ENCODE data around the gene PTPRT. TPM values are rescaled to one million over a fixed set of nuclear protein-coding genes. Genes with fewer than 3 reads are reported as not detected.

The PTPRT gene
- total and polyA plus RNA-seq, 11 donors, result 0.04 to 2.5 (median 0.25) TPM; not detected in 2

DNA sequence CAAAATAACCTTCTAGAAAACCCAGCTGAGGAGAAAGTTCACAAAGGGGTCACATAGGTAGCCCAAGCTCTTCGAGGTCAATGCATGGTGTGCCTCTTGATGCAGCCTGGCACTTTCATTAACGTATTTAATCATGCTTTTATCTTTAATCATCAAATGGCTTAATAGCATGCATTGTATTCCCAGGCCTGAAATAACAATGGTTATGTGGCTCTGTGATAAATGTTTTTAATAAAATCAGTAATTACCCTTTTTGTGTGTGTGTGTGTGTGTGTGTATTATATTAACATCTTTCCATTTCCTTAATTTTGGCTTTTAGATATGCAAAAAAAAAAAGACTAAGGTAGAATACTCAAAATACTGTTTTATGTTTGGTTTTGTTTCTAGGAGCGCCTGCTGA lies 681.8 kb downstream of the PTPRT start:
- Histone ChIP-seq H3K9me3 (peaks cover 0 to 19% (median 6%) of the 10 kb centered on the region in 12 donors), H3K27ac (no peak overlapping the region), H3K4me1 (no peaks in the 10 kb centered on the region), H3K36me3 (no peaks in the 10 kb centered on the region), H3K27me3 (no peaks in the 10 kb centered on the region), H3K4me3 (no peak overlapping the region)
- ATAC-seq (no peak), DNase-seq (no peak)
- TF ChIP-seq CTCF (IDR thresholded peaks at IDR 0.05), result no peak
- TF ChIP-seq POLR2A (IDR thresholded peaks at IDR 0.05), result no peak
- WGBS, 4 donors, result 66 to 78% (median 71%) methylated on average over 3 of the region's 3 CpGs
- intact Hi-C loops (cut with DNase I), result no loop called here

- Histone ChIP-seq H3K27ac (no peak overlapping the region), H3K27me3 (no peaks in the 10 kb centered on the region), H3K4me3 (no peak overlapping the region), H3K4me1 (no peaks in the 10 kb centered on the region), H3K9me3 (peaks cover 0 to 19% (median 6%) of the 10 kb centered on the region in 12 donors), H3K36me3 (no peaks in the 10 kb centered on the region)
- no peak for DNase-seq
- TF ChIP-seq POLR2A (IDR thresholded peaks at IDR 0.05), result no peak
- TF ChIP-seq CTCF (IDR thresholded peaks at IDR 0.05), result no peak
- 80 to 91% (median 84%) methylated on average over 2 of the region's 2 CpGs for WGBS, 4 donors
- ATAC-seq, result no peak
- intact Hi-C loops (cut with DNase I), result no loop called here
Observed at GRCh38 chr20:42506397-42506796, 683.3 kb downstream of the PTPRT start.

DNA sequence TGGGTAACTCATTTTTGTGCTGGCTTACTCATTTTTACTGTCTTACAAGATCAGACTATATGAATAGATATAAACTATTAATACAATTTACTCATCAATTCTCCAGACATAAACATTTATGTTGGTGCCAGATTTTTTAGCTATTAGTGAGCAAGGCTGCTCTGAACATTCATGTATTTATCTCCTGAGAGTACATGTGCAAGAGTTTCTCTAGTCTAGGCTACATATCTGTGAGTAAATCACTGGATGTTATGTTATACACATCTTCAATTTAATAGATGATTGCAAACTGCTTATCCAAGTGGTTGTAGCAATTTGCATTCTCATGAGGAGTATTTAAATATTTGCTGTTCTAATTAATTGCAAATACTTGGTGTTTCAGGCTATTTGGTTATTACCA lies 687.1 kb downstream of the PTPRT start:
- Histone ChIP-seq H3K4me1 (no peaks in the 10 kb centered on the region), H3K9me3 (peaks cover 0 to 19% (median 6%) of the 10 kb centered on the region in 12 donors), H3K4me3 (no peak overlapping the region), H3K27ac (no peak overlapping the region), H3K36me3 (no peaks in the 10 kb centered on the region), H3K27me3 (no peaks in the 10 kb centered on the region)
- intact Hi-C loops (cut with DNase I), result no loop called here
- TF ChIP-seq CTCF (IDR thresholded peaks at IDR 0.05) (no peak), POLR2A (IDR thresholded peaks at IDR 0.05) (no peak)
- DNase-seq, result no peak
- ATAC-seq, result no peak

- Histone ChIP-seq H3K4me1 (no peaks in the 10 kb centered on the region), H3K36me3 (no peaks in the 10 kb centered on the region), H3K9me3 (no peaks in the 10 kb centered on the region), H3K27me3 (no peaks in the 10 kb centered on the region), H3K4me3 (no peak overlapping the region), H3K27ac (no peak overlapping the region)
- DNase-seq (no peak), ATAC-seq (no peak)
- intact Hi-C loops (cut with DNase I), result no loop called here
- no peak for TF ChIP-seq POLR2A (IDR thresholded peaks at IDR 0.05)
- no peak for TF ChIP-seq CTCF (IDR thresholded peaks at IDR 0.05)
- WGBS, 4 donors, result 79 to 89% (median 86%) methylated on average over 5 of the region's 5 CpGs
Observed at GRCh38 chr20:42496595-42496994, 693.1 kb downstream of the PTPRT start.
